A673 (cell line): ENCODE measurements around the gene CACNA2D3. TPM values are rescaled to one million over a fixed set of nuclear protein-coding genes. Genes with fewer than 3 reads are reported as not detected.

Experiments
- BruUV-seq: library from RNA; stranded (reverse); fragments of 400-500 nt; replicated peaks from 2 replicates; lab custom pipeline; 2021; lab: Mats Ljungman, UMichigan
- CTCF ChIA-PET: fragments of 300-600 bp; sonication (Branson Sonifier 250); formaldehyde crosslinking; loops from one replicate; lab custom pipeline; 2022; ENCODE audit warnings: antibody characterized with exemption; lab: Charles Lee
- POLR2A ChIA-PET: fragments of 300-600 bp; sonication (Branson Sonifier 250); formaldehyde crosslinking; loops from one replicate; lab custom pipeline; 2022; ENCODE audit warnings: antibody characterized with exemption; ENCODE audit not compliant: low non-redundant PET; lab: Charles Lee
- DNase-seq: peaks from one replicate; pipeline ENCODE4 v3.0.0-alpha.2; 2015; ENCODE audit warnings: low spot score
- H3K27ac ChIP-seq: fragments of 200-600 bp; sonication (generic); 2 replicates; pipeline ENCODE4 v1.5.1; 2016; ENCODE audit warnings: mixed run types, low read depth, mild to moderate bottlenecking, mixed read lengths, antibody characterized with exemption, low read length; ENCODE audit not compliant: poor library complexity, severe bottlenecking
- H3K27me3 ChIP-seq: fragments of 200-600 bp; sonication (generic); replicated peaks from 2 replicates; pipeline ENCODE4 v1.6.1; 2017; ENCODE audit warnings: mixed run types, low read depth, mild to moderate bottlenecking, mixed read lengths, antibody characterized with exemption, low read length; ENCODE audit not compliant: insufficient read depth, poor library complexity
- H3K36me3 ChIP-seq: fragments of 200-600 bp; sonication (generic); 2 replicates; pipeline ENCODE4 v1.6.1; 2016; ENCODE audit warnings: mixed run types, mild to moderate bottlenecking, mixed read lengths, antibody characterized with exemption, low read length; ENCODE audit not compliant: insufficient read depth, poor library complexity, severe bottlenecking
- H3K4me1 ChIP-seq: fragments of 200-600 bp; sonication (generic); 2 replicates; pipeline ENCODE4 v1.6.1; 2017; ENCODE audit warnings: mixed run types, mild to moderate bottlenecking, mixed read lengths, antibody characterized with exemption, low read length; ENCODE audit not compliant: insufficient read depth, poor library complexity, severe bottlenecking
- H3K4me3 ChIP-seq: fragments of 200-600 bp; sonication (generic); 2 replicates; pipeline ENCODE4 v1.5.1; 2016; ENCODE audit warnings: low read depth, mixed run types, mild to moderate bottlenecking, mixed read lengths, low read length; ENCODE audit not compliant: poor library complexity, severe bottlenecking
- H3K9me3 ChIP-seq: fragments of 200-600 bp; sonication (generic); 2 replicates; pipeline ENCODE4 v1.6.1; 2016; ENCODE audit warnings: mixed run types, low read depth, mild to moderate bottlenecking, mixed read lengths, antibody characterized with exemption, low read length; ENCODE audit not compliant: poor library complexity, severe bottlenecking
- CTCF ChIP-seq: fragments of 300-800, 200-600 bp; sonication (generic); conservative IDR thresholded peaks from 2 replicates; pipeline ENCODE4 v1.5.1; 2017; ENCODE audit warnings: low read depth, mild to moderate bottlenecking, antibody characterized with exemption, low read length, moderate library complexity, mixed read lengths
- EZH2 ChIP-seq: fragments of 200-600 bp; sonication (generic); IDR thresholded peaks from 2 replicates; pipeline ENCODE4 v1.6.1; 2017; ENCODE audit warnings: borderline replicate concordance, low read depth, mild to moderate bottlenecking, mixed read lengths, antibody characterized with exemption, low read length; ENCODE audit not compliant: poor library complexity, severe bottlenecking
- intact Hi-C: fragments of 100-400 bp; cut with micrococcal nuclease; formaldehyde crosslinking; loops from one replicate; pipeline ENCODE4 v1.10.0; 2022; ENCODE audit not compliant: unreplicated experiment
- total RNA-seq: library from RNA; stranded (reverse); gene quantifications from 2 replicates; pipeline ENCODE4 v1.2.3, GENCODE V29; 2021

Gene CACNA2D3
- total RNA-seq, 1 experiment from 2014 or later = not detected

GRCh38 chr3:55078876-55079275, 956.5 kb downstream of the CACNA2D3 start:
- DNase-seq = no peak
- Histone ChIP-seq H3K9me3 (no peaks in the 10 kb centered on the region), H3K4me3 (no peak overlapping the region), H3K27ac (no peak overlapping the region), H3K36me3 (no peaks in the 10 kb centered on the region), H3K27me3 (no peaks in the 10 kb centered on the region), H3K4me1 (no peaks in the 10 kb centered on the region)
- POLR2A ChIA-PET = no interaction called here
- TF ChIP-seq EZH2 (no peak), CTCF (no peak)
- CTCF ChIA-PET = no interaction called here
- BruUV-seq = no TSS peak
- intact Hi-C loops = no loop called here

- no peaks in the 10 kb centered on the region for H3K4me1 ChIP-seq
- H3K4me3 ChIP-seq = no peak overlapping the region
- ChIA-PET CTCF (no interaction called here), POLR2A (no interaction called here)
- intact Hi-C loops = no loop called here
- H3K36me3 ChIP-seq = no peaks in the 10 kb centered on the region
- H3K27me3 ChIP-seq = no peaks in the 10 kb centered on the region
- no TSS peak for BruUV-seq
- TF ChIP-seq CTCF (no peak), EZH2 (no peak)
- H3K9me3 ChIP-seq = no peaks in the 10 kb centered on the region
- no peak overlapping the region for H3K27ac ChIP-seq
- no peak for DNase-seq
Observed at GRCh38 chr3:55085231-55085630, 962.9 kb downstream of the CACNA2D3 start.

GRCh38 chr3:55089211-55089610, 966.9 kb downstream of the CACNA2D3 start:
- no peak for DNase-seq
- no peaks in the 10 kb centered on the region for H3K36me3 ChIP-seq
- H3K4me3 ChIP-seq = no peak overlapping the region
- H3K9me3 ChIP-seq = no peaks in the 10 kb centered on the region
- POLR2A ChIA-PET = interaction anchor here (0.5 kb wide), 1 partner anchor 246 kb away, joined by 3 read pairs; no protein-coding TSS in a partner anchor
- no TSS peak for BruUV-seq
- no peak overlapping the region for H3K27ac ChIP-seq
- TF ChIP-seq CTCF (no peak), EZH2 (no peak)
- H3K27me3 ChIP-seq = no peaks in the 10 kb centered on the region
- CTCF ChIA-PET = no interaction called here
- no peaks in the 10 kb centered on the region for H3K4me1 ChIP-seq
- intact Hi-C loops = no loop called here
